Aorta (tissue), 5 donors: ENCODE results near the gene LRRC23. TPM values are rescaled to one million over a fixed set of nuclear protein-coding genes. Genes with fewer than 3 reads are reported as not detected.

Experiments used
- ATAC-seq: fragments of 200-7000 bp; cut with Tn5 transposase; one replicate; pipeline ENCODE4 v1.9.1; 2022; ENCODE audit warnings: moderate library complexity; ENCODE audit not compliant: low FRiP score
- DNase-seq, 2 donors: peaks; one replicate each; pipeline ENCODE4 v3.0.0-alpha.2; 2020
- H3K27ac ChIP-seq, 2 donors: one replicate each; pipeline ENCODE4 v1.5.1; 2013; ENCODE audit warnings: low read length in 2 of 2, mild to moderate bottlenecking in 2 of 2, moderate library complexity in 2 of 2, control low read depth in 1 of 2, inconsistent platforms in 1 of 2, low read depth in 1 of 2
- H3K27me3 ChIP-seq, 2 donors: one replicate each; pipeline ENCODE4 v1.6.1; 2013; ENCODE audit warnings: control low read depth in 1 of 2, low read length in 1 of 2, mild to moderate bottlenecking in 1 of 2, moderate library complexity in 1 of 2; ENCODE audit not compliant: insufficient read depth in 2 of 2, control insufficient read depth in 1 of 2
- H3K36me3 ChIP-seq, 2 donors: one replicate each; pipeline ENCODE4 v1.6.1; 2013; ENCODE audit warnings: control low read depth in 1 of 2, low read length in 1 of 2, mild to moderate bottlenecking in 1 of 2; ENCODE audit not compliant: insufficient read depth in 2 of 2, control insufficient read depth in 1 of 2
- H3K4me1 ChIP-seq, 2 donors: one replicate each; pipeline ENCODE4 v1.6.1; 2013; ENCODE audit warnings: low read length in 2 of 2, control low read depth in 1 of 2, mild to moderate bottlenecking in 1 of 2, moderate library complexity in 1 of 2; ENCODE audit not compliant: insufficient read depth in 2 of 2, control insufficient read depth in 1 of 2
- H3K4me3 ChIP-seq, 2 donors: one replicate each; pipeline ENCODE4 v1.5.1; 2013; ENCODE audit warnings: low read length in 2 of 2, control low read depth in 1 of 2, mild to moderate bottlenecking in 1 of 2
- H3K9me3 ChIP-seq: one replicate; pipeline ENCODE4 v1.6.1; 2013; ENCODE audit warnings: mild to moderate bottlenecking, low read length; ENCODE audit not compliant: control insufficient read depth
- WGBS, 2 donors: extraction: QIAGEN DNeasy Blood & Tissue Kit; methylation state at CpG; one replicate each; pipeline ENCODE4 v1.1.7; 2013; 5-methylcytosine and 5-hydroxymethylcytosine counted together
- intact Hi-C, 2 donors: fragments of 100-400 bp; cut with DNase I; formaldehyde crosslinking; loops; one replicate each; pipeline versions ENCODE4 v1.14.2 to v1.15.0; 2022
- polyA plus RNA-seq, 2 donors: library from polyadenylated mRNA; stranded (reverse); fragments of 200-250 nt; gene quantifications; one replicate each; pipeline ENCODE4 v1.2.3, GENCODE V29; 2013
- total RNA-seq, 2 donors: library from RNA; stranded (reverse); fragmentation: NEBNext Ultra II Directional; extraction: Animal tissue kit (Norgen Biotek cat#: 25700); gene quantifications; one replicate each; pipeline ENCODE4 v1.2.1, GENCODE V29; 2021
- donor health status: healthy with polysubstance abuse.
- donor health status: Bipolar disorder and iron deficiency.
- donor health status: DM: no; HTN: no; CAD: no.
- donor health status: DM: no; HTN: no; CAD: no.
- donor health status: DM: yes; HTN: yes; CAD: no.

Gene LRRC23
- total and polyA plus RNA-seq, 4 donors: 5.3 to 20.8 (median 14.0) TPM

- H3K27ac ChIP-seq: peak overlapping the region; percentile 43 to 53
- H3K9me3 ChIP-seq: no peaks in the 10 kb centered on the region
- DNase-seq (no peak), ATAC-seq (peak; percentile 22)
- no peaks in the 10 kb centered on the region for H3K27me3 ChIP-seq
- no peaks in the 10 kb centered on the region for H3K4me1 ChIP-seq
- H3K36me3 ChIP-seq: peaks cover 3 to 8% of the 10 kb centered on the region in 2 donors
- 18 to 26% methylated on average over 33 to 36 of the region's 36 CpGs for WGBS, 2 donors
- H3K4me3 ChIP-seq: peak overlapping the region; percentile 8 to 49
- intact Hi-C loops: no loop called here
Observed at GRCh38 chr12:6936636-6937480, 32.2 kb downstream of the LRRC23 start.

- Histone ChIP-seq H3K27me3 (no peaks in the 10 kb centered on the region), H3K36me3 (peaks cover 3 to 8% of the 10 kb centered on the region in 2 donors), H3K4me3 (peak overlapping the region; percentile 8 to 49), H3K27ac (peak overlapping the region; percentile 43 to 53), H3K9me3 (no peaks in the 10 kb centered on the region), H3K4me1 (no peaks in the 10 kb centered on the region)
- intact Hi-C loops: loop anchor here in 1 of 2 donors (2.0 kb wide), 1 partner anchor 69 kb away; no protein-coding TSS in a partner anchor
- 1% methylated on average over 71 to 80 of the region's 80 CpGs for WGBS, 2 donors
- peak; percentile 96 to 97 for DNase-seq
- peak; percentile 94 for ATAC-seq
Observed at GRCh38 chr12:6937481-6938352, 33.1 kb downstream of the LRRC23 start.

GRCh38 chr12:6938353-6939190 is 34.0 kb downstream of the LRRC23 start:
- no peaks in the 10 kb centered on the region for H3K4me1 ChIP-seq
- H3K27ac ChIP-seq: peak overlapping the region in 1 of 2 donors; percentile 4
- no peak overlapping the region for H3K4me3 ChIP-seq
- no peaks in the 10 kb centered on the region for H3K9me3 ChIP-seq
- ATAC-seq (no peak), DNase-seq (no peak)
- H3K36me3 ChIP-seq: peaks cover 3 to 8% of the 10 kb centered on the region in 2 donors
- 77 to 81% methylated on average over 32 of the region's 32 CpGs for WGBS, 2 donors
- no peaks in the 10 kb centered on the region for H3K27me3 ChIP-seq
- intact Hi-C loops: loop anchor here in 1 of 2 donors (2.0 kb wide), 1 partner anchor 70 kb away; no protein-coding TSS in a partner anchor

GRCh38 chr12:6939191-6939540 is 34.5 kb downstream of the LRRC23 start:
- Histone ChIP-seq H3K9me3 (no peaks in the 10 kb centered on the region), H3K36me3 (peaks cover 0 to 7% of the 10 kb centered on the region in 2 donors), H3K27ac (no peak overlapping the region), H3K27me3 (peaks cover 0 to 4% of the 10 kb centered on the region in 2 donors), H3K4me3 (no peak overlapping the region), H3K4me1 (no peaks in the 10 kb centered on the region)
- intact Hi-C loops: loop anchor here in 1 of 2 donors (2.0 kb wide), 1 partner anchor 70 kb away; no protein-coding TSS in a partner anchor
- DNase-seq (no peak), ATAC-seq (no peak)
- WGBS, 2 donors: 58 to 60% methylated on average over 2 of the region's 2 CpGs

GRCh38 chr12:6941267-6941666 is 36.6 kb downstream of the LRRC23 start:
- intact Hi-C loops: loop anchor here in 1 of 2 donors (5.0 kb wide), 1 partner anchor 74 kb away; the partner anchor contains the start of gene TPI1
- H3K4me1 ChIP-seq: no peaks in the 10 kb centered on the region

GRCh38 chr12:6941782-6942181 is 37.2 kb downstream of the LRRC23 start:
- Histone ChIP-seq H3K36me3 (peaks cover 0 to 3% of the 10 kb centered on the region in 2 donors), H3K27me3 (peaks cover 0 to 4% of the 10 kb centered on the region in 2 donors), H3K4me3 (no peak overlapping the region), H3K4me1 (no peaks in the 10 kb centered on the region), H3K9me3 (no peaks in the 10 kb centered on the region), H3K27ac (no peak overlapping the region)
- no peak for DNase-seq
- WGBS, 2 donors: 75 to 77% methylated on average over 12 of the region's 12 CpGs
- no peak for ATAC-seq
- intact Hi-C loops: loop anchor here in 1 of 2 donors (5.0 kb wide), 1 partner anchor 74 kb away; the partner anchor contains the start of gene TPI1

More at GRCh38 chr12:6941267-6941666, 36.6 kb downstream of the LRRC23 start:
- H3K4me3 ChIP-seq: no peak overlapping the region
- peaks cover 0 to 4% of the 10 kb centered on the region in 2 donors for H3K27me3 ChIP-seq
- ATAC-seq: no peak
- no peak overlapping the region for H3K27ac ChIP-seq
- no peak for DNase-seq
- H3K36me3 ChIP-seq: peaks cover 0 to 3% of the 10 kb centered on the region in 2 donors
- 75 to 80% methylated on average over 12 of the region's 12 CpGs for WGBS, 2 donors
- H3K9me3 ChIP-seq: no peaks in the 10 kb centered on the region

- Histone ChIP-seq H3K4me3 (no peak overlapping the region), H3K9me3 (no peaks in the 10 kb centered on the region), H3K27me3 (peaks cover 0 to 4% of the 10 kb centered on the region in 2 donors), H3K36me3 (peaks cover 0 to 3% of the 10 kb centered on the region in 2 donors), H3K4me1 (no peaks in the 10 kb centered on the region), H3K27ac (no peak overlapping the region)
- WGBS, 2 donors: 83 to 85% methylated on average over 11 of the region's 11 CpGs
- intact Hi-C loops: loop anchor here in 1 of 2 donors (5.0 kb wide), 1 partner anchor 75 kb away; the partner anchor contains the start of gene TPI1
- DNase-seq (no peak), ATAC-seq (no peak)
Observed at GRCh38 chr12:6942331-6942665, 37.7 kb downstream of the LRRC23 start.

- DNase-seq: peak; percentile 85 to 90
Observed at GRCh38 chr12:6943389-6943721, 38.7 kb downstream of the LRRC23 start.

More at GRCh38 chr12:6943389-6943721, 38.7 kb downstream of the LRRC23 start:
- H3K9me3 ChIP-seq: no peaks in the 10 kb centered on the region
- peaks cover 0 to 3% of the 10 kb centered on the region in 2 donors for H3K36me3 ChIP-seq
- intact Hi-C loops: loop anchor here in 1 of 2 donors (5.0 kb wide), 1 partner anchor 76 kb away; the partner anchor contains the start of gene TPI1
- peaks cover 0 to 4% of the 10 kb centered on the region in 2 donors for H3K27me3 ChIP-seq
- H3K4me3 ChIP-seq: peak overlapping the region in 1 of 2 donors; percentile 70
- WGBS, 2 donors: 0% methylated on average over 13 of the region's 13 CpGs
- peak overlapping the region in 1 of 2 donors; percentile 82 for H3K27ac ChIP-seq
- H3K4me1 ChIP-seq: no peaks in the 10 kb centered on the region
- peak; percentile 81 for ATAC-seq
